NT2/D1 (cell line): Measurements from ENCODE around the gene EPHB2.

Experiments used
- SUZ12 ChIP-seq: IDR thresholded peaks from 2 replicates; pipeline ENCODE4 v1.6.1; 2011; ENCODE audit not compliant: insufficient read length, insufficient read depth; ENCODE audit errors: extremely low read depth
- YY1 ChIP-seq: IDR thresholded peaks from 2 replicates; pipeline ENCODE4 v1.6.1; 2011; ENCODE audit not compliant: insufficient read length, insufficient read depth
- ZNF274 ChIP-seq: IDR thresholded peaks from 2 replicates; pipeline ENCODE4 v1.6.1; 2011; ENCODE audit warnings: mild to moderate bottlenecking, low read depth, low read length

GRCh38 chr1:22865736-22866135, 155.1 kb downstream of the EPHB2 start:
- TF ChIP-seq YY1 (no peak), ZNF274 (no peak), SUZ12 (no peak)
